ENCODE measurements around the gene ALG12. TPM values are rescaled to one million over a fixed set of nuclear protein-coding genes. Genes with fewer than 3 reads are reported as not detected.

ALG12 gene
- total and polyA plus RNA-seq, 2 donors from 2014 or later: 27.2 to 28.4 TPM

GRCh38 chr22:49871482-49871881 lies 46.8 kb downstream of the ALG12 start:
- Histone ChIP-seq H3K9ac (ENCODE audit: low read length in 3 of 3) (no peak overlapping the region), H3K36me3 (ENCODE audit: control insufficient read depth in 2 of 3, insufficient read depth in 3 of 3, low read length in 3 of 3) (peaks cover 0 to 3% (median 0%) of the 10 kb centered on the region in 3 donors), H3K27me3 (ENCODE audit: control insufficient read depth, insufficient read depth, low read length) (no peaks in the 10 kb centered on the region), H3K4me1 (ENCODE audit: control insufficient read depth in 2 of 3, insufficient read depth in 2 of 3, low read depth in 1 of 3, low read length in 3 of 3) (no peaks in the 10 kb centered on the region), H3K27ac (ENCODE audit: low read depth in 2 of 2, low read length in 2 of 2) (no peak overlapping the region), H3K4me3 (ENCODE audit: low read length in 3 of 3) (no peak overlapping the region), H3K9me3 (ENCODE audit: control insufficient read depth in 2 of 3, insufficient read depth in 1 of 3, low read length in 3 of 3) (peaks cover 0 to 17% (median 4%) of the 10 kb centered on the region in 3 donors)
- no peak for DNase-seq
- intact Hi-C loops (cut with DNase I): no loop called here
- FAIRE-seq: no peak
- no peak for TF ChIP-seq CTCF (IDR thresholded peaks at IDR 0.05; ENCODE audit: borderline replicate concordance, extremely low read depth, insufficient read depth)

- intact Hi-C loops (cut with DNase I): no loop called here
- no peak for TF ChIP-seq CTCF (IDR thresholded peaks at IDR 0.05; ENCODE audit: borderline replicate concordance, extremely low read depth, insufficient read depth)
Observed at GRCh38 chr22:49869845-49870712, 48.2 kb downstream of the ALG12 start.

DNA sequence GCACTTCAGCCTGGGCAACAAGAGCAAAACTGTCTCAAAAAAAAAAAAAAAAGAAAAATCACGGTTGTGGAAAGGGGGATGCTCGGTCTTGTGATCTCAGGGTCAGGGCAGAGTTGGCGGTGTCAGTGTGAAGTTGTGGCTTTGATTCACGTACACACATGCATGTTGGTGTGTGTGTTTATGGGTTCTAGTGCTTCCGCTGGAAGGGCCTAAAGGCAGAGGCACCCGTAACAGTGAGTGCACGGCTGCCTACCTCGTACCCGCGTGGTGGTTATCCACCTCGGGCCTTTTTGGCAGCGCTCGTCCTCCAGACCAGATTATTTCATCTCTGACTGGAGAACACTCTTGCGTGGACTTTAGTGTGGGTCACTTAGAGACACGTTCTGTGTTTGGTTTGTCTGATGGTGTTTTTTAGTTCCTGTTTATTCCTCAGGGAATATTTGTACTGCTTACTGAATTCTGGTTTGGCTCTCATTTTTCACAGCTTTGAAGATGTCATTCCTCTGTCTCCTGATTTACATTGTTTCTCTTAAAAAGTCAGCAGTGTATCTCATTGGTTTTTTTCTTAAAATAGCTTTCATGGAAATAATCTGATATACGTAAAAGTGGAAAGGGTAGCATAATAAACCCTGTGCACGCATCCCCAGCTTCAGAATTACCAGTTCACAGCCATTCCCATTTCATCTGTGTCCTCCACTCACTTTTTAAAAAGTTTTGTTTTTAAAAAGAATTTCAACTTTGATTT lies 49.0 kb downstream of the ALG12 start:
- peaks cover 0 to 3% (median 0%) of the 10 kb centered on the region in 3 donors for H3K36me3 ChIP-seq (ENCODE audit: control insufficient read depth in 2 of 3, insufficient read depth in 3 of 3, low read length in 3 of 3)
- no peaks in the 10 kb centered on the region for H3K4me1 ChIP-seq (ENCODE audit: control insufficient read depth in 2 of 3, insufficient read depth in 2 of 3, low read depth in 1 of 3, low read length in 3 of 3)
- no peak for FAIRE-seq
- no peak overlapping the region for H3K4me3 ChIP-seq (ENCODE audit: low read length in 3 of 3)
- peaks cover 0 to 26% (median 4%) of the 10 kb centered on the region in 3 donors for H3K9me3 ChIP-seq (ENCODE audit: control insufficient read depth in 2 of 3, insufficient read depth in 1 of 3, low read length in 3 of 3)
- no peaks in the 10 kb centered on the region for H3K27me3 ChIP-seq (ENCODE audit: control insufficient read depth, insufficient read depth, low read length)
- no peak for DNase-seq
- H3K27ac ChIP-seq (ENCODE audit: low read depth in 2 of 2, low read length in 2 of 2): no peak overlapping the region
- H3K9ac ChIP-seq (ENCODE audit: low read length in 3 of 3): no peak overlapping the region
- intact Hi-C loops (cut with DNase I): no loop called here
- no peak for TF ChIP-seq CTCF (IDR thresholded peaks at IDR 0.05; ENCODE audit: borderline replicate concordance, extremely low read depth, insufficient read depth)

More at GRCh38 chr22:49869845-49870712, 48.2 kb downstream of the ALG12 start:
- Histone ChIP-seq H3K36me3 (ENCODE audit: control insufficient read depth in 2 of 3, insufficient read depth in 3 of 3, low read length in 3 of 3) (peaks cover 0 to 3% (median 0%) of the 10 kb centered on the region in 3 donors), H3K9me3 (ENCODE audit: control insufficient read depth in 2 of 3, insufficient read depth in 1 of 3, low read length in 3 of 3) (peaks cover 0 to 26% (median 4%) of the 10 kb centered on the region in 3 donors), H3K4me1 (ENCODE audit: control insufficient read depth in 2 of 3, insufficient read depth in 2 of 3, low read depth in 1 of 3, low read length in 3 of 3) (no peaks in the 10 kb centered on the region), H3K27ac (ENCODE audit: low read depth in 2 of 2, low read length in 2 of 2) (no peak overlapping the region), H3K27me3 (ENCODE audit: control insufficient read depth, insufficient read depth, low read length) (no peaks in the 10 kb centered on the region), H3K9ac (ENCODE audit: low read length in 3 of 3) (no peak overlapping the region), H3K4me3 (ENCODE audit: low read length in 3 of 3) (no peak overlapping the region)
- DNase-seq (no peak), FAIRE-seq (no peak)
